Kidney (tissue), 14 donors: Measurements from ENCODE around the gene FHOD3. TPM values are rescaled to one million over a fixed set of nuclear protein-coding genes. Genes with fewer than 3 reads are reported as not detected.

Source experiments
- DNase-seq, 5 donors: peaks; one replicate each; pipeline ENCODE4 v3.0.0-alpha.2; 2013 to 2020
- FAIRE-seq: peaks from 2 replicates; lab custom pipeline; 2012; peaks lifted over from hg19 to GRCh38; lab: Jason Lieb, UNC
- H3K27ac ChIP-seq, 2 donors: one replicate each; pipeline ENCODE4 v1.7.0; 2013; ENCODE audit warnings: low read depth in 2 of 2, low read length in 2 of 2, inconsistent platforms in 1 of 2
- H3K27me3 ChIP-seq: one replicate; pipeline ENCODE4 v1.7.1; 2013; ENCODE audit warnings: low read length, inconsistent platforms; ENCODE audit not compliant: control insufficient read depth, insufficient read depth
- H3K36me3 ChIP-seq, 3 donors: one replicate each; pipeline versions ENCODE4 v1.7.0 to v1.7.1; 2013; ENCODE audit warnings: low read length in 3 of 3, control low read depth in 1 of 3, inconsistent platforms in 1 of 3; ENCODE audit not compliant: insufficient read depth in 3 of 3, control insufficient read depth in 2 of 3
- H3K4me1 ChIP-seq, 3 donors: one replicate each; pipeline versions ENCODE4 v1.7.0 to v1.7.1; 2013; ENCODE audit warnings: low read length in 3 of 3, inconsistent platforms in 1 of 3, low read depth in 1 of 3; ENCODE audit not compliant: control insufficient read depth in 2 of 3, insufficient read depth in 2 of 3
- H3K4me3 ChIP-seq, 3 donors: one replicate each; pipeline versions ENCODE4 v1.7.0 to v1.8.1; 2013; ENCODE audit warnings: low read length in 3 of 3, control low read depth in 1 of 3, inconsistent platforms in 1 of 3
- H3K9ac ChIP-seq, 3 donors: one replicate each; pipeline versions ENCODE4 v1.7.0 to v1.7.1; 2013; ENCODE audit warnings: low read length in 3 of 3, control low read depth in 1 of 3, inconsistent platforms in 1 of 3
- H3K9me3 ChIP-seq, 3 donors: one replicate each; pipeline versions ENCODE4 v1.7.0 to v1.7.1; 2013; ENCODE audit warnings: low read length in 3 of 3, control low read depth in 1 of 3, inconsistent platforms in 1 of 3; ENCODE audit not compliant: control insufficient read depth in 2 of 3, insufficient read depth in 1 of 3
- intact Hi-C: fragments of 100-400 bp; cut with DNase I; formaldehyde crosslinking; loops from one replicate; pipeline ENCODE4 v1.11.1; 2022
- polyA plus RNA-seq: library from polyadenylated mRNA; stranded (reverse); fragments of 350-450 nt; fragmentation: Illumina TruSeq; extraction: RNeasy Lipid Tissue Mini Kit (QIAGEN cat#74804); gene quantifications from one replicate; pipeline ENCODE4 v1.2.3, GENCODE V29; 2014; ENCODE audit warnings: low read depth, low replicate concordance; ENCODE audit not compliant: insufficient read depth
- total RNA-seq: library from RNA; stranded (reverse); fragmentation: NEBNext Ultra II Directional; extraction: Animal tissue kit (Norgen Biotek cat#: 25700); gene quantifications from one replicate; pipeline ENCODE4 v1.2.1, GENCODE V29; 2021
- TF ChIP-seq, protein P1 (sequence below): IDR thresholded peaks from 3 replicates; pipeline ENCODE4 v1.5.1; 2012; ENCODE audit warnings: mild to moderate bottlenecking, moderate library complexity, borderline replicate concordance; ENCODE audit not compliant: insufficient read depth; ENCODE audit errors: extremely low read depth
- donor health status: control.
- donor health status: control.
- donor health status: control.
- donor health status: control.
- donor health status: control.
- donor health status: DM: yes; HTN: yes; CAD: no.
- donor health status: Normal renal cell carcinoma (clear cell type).

The FHOD3 gene
- total and polyA plus RNA-seq, 2 donors from 2014 or later: 21.5 to 28.0 TPM

DNA sequence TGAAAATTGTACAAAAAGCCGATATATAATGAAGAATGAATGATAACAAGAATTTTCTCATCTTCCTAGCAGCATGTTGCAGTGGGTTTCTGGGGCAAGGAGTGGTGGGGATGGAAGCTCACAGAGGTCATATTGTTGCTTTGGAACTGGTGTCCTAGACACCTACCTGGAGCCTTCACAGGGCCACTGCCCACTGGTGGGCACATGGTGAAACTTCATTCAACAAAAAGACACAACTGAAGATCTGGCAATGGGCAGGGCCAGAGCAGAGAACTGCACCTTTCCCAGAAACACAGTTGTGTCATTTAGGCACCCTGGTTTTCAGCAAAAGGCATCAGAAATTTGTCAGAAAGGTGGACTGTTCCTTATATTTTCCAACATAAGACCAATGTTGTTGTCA is 115.3 kb downstream of the FHOD3 start:
- Histone ChIP-seq H3K9ac (no peak overlapping the region), H3K27me3 (no peaks in the 10 kb centered on the region), H3K27ac (no peak overlapping the region), H3K9me3 (no peaks in the 10 kb centered on the region), H3K36me3 (no peaks in the 10 kb centered on the region), H3K4me1 (peaks cover 0 to 3% (median 3%) of the 10 kb centered on the region in 3 donors), H3K4me3 (no peak overlapping the region)
- TF ChIP-seq, protein P1, sequence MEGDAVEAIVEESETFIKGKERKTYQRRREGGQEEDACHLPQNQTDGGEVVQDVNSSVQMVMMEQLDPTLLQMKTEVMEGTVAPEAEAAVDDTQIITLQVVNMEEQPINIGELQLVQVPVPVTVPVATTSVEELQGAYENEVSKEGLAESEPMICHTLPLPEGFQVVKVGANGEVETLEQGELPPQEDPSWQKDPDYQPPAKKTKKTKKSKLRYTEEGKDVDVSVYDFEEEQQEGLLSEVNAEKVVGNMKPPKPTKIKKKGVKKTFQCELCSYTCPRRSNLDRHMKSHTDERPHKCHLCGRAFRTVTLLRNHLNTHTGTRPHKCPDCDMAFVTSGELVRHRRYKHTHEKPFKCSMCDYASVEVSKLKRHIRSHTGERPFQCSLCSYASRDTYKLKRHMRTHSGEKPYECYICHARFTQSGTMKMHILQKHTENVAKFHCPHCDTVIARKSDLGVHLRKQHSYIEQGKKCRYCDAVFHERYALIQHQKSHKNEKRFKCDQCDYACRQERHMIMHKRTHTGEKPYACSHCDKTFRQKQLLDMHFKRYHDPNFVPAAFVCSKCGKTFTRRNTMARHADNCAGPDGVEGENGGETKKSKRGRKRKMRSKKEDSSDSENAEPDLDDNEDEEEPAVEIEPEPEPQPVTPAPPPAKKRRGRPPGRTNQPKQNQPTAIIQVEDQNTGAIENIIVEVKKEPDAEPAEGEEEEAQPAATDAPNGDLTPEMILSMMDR: peak; percentile 42
- DNase-seq (peak in 2 of 5 donors; percentile 38 to 44), FAIRE-seq (no peak)
- intact Hi-C loops: no loop called here

DNA sequence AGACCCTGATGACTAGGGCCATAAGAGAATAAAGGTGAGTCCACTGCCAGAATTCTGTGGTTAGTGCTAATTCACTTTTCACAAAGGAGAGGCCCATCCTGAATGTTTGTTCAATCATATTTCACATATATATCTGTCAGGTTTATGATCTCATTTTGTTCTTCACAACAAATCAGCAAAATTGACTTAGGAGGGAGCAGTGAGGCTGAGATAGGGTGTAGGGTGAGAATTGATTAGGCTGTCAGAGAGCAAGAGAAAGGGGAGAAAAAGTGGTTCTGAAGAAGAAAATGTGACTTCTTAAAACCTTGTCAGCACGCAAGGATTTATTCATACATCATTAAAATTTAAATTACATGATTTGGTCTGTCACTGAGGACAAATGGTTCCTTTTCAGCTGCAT is 117.7 kb downstream of the FHOD3 start:
- Histone ChIP-seq H3K4me3 (no peak overlapping the region), H3K9me3 (no peaks in the 10 kb centered on the region), H3K9ac (no peak overlapping the region), H3K4me1 (peaks cover 0 to 8% (median 6%) of the 10 kb centered on the region in 3 donors), H3K36me3 (no peaks in the 10 kb centered on the region), H3K27me3 (no peaks in the 10 kb centered on the region), H3K27ac (no peak overlapping the region)
- DNase-seq (no peak), FAIRE-seq (no peak)
- intact Hi-C loops: no loop called here
- TF ChIP-seq, protein P1: no peak

DNA sequence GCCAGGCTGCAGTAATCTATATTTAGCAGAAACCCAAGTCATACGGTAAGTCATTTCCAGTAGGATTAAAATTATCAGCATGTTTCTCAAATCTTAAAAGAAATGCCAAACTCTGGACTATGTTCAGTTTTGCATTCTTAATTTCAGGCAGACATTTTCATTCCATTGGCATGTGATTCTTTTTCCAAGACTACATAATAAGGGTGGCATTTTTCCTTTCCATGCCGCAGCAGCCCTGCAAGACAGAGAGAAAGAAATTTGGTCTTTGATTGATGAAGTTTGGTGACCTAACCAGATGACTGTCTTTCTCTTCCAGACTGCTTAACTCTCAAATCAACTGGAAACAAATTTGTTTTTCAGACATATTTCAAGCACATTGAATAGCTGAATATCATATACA is 118.1 kb downstream of the FHOD3 start:
- H3K27me3 ChIP-seq: no peaks in the 10 kb centered on the region
- FAIRE-seq: no peak
- no peak for DNase-seq
- TF ChIP-seq, protein P1: no peak
- no peak overlapping the region for H3K27ac ChIP-seq
- H3K4me1 ChIP-seq: peaks cover 0 to 11% (median 7%) of the 10 kb centered on the region in 3 donors
- no peak overlapping the region for H3K4me3 ChIP-seq
- H3K9me3 ChIP-seq: no peaks in the 10 kb centered on the region
- H3K36me3 ChIP-seq: no peaks in the 10 kb centered on the region
- intact Hi-C loops: no loop called here
- no peak overlapping the region for H3K9ac ChIP-seq
